ENCODE results near the gene PDCD11. TPM values are rescaled to one million over a fixed set of nuclear protein-coding genes. Genes with fewer than 3 reads are reported as not detected.
"Not testable (repeated sequence)": the region's sequence is repeated elsewhere in the genome, so short reads cannot be mapped to it uniquely, and the experiment has no call there.

The PDCD11 gene
- total and polyA plus RNA-seq, 2 donors (not counting 1 experiment from before 2014, with no cell fraction given) = 10.0 to 34.0 TPM

DNA sequence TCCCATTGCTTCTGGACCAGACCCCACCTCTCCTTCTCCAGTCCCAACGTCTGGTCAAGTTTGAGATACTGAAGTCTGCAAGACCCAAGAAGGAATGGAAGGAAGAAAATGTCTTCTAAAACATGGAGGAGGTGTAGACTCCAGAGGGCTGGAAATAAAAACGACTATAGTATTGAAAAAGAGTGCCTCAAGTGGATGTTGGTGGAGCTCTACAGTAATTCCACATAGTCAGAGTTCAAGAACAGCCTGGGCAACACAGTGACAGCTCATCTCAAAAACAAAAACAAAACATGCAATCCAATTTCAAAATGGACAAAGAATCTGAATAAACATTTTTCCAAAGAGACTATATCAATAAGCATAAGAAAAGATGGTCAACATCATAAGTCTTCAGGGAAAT, 43.1 kb upstream of the PDCD11 start:
- H3K4me1 ChIP-seq (ENCODE audit: control insufficient read depth, extremely low read depth, insufficient read depth, low read length) = no peaks in the 10 kb centered on the region
- peaks cover 14% of the 10 kb centered on the region for H3K79me2 ChIP-seq (ENCODE audit: control insufficient read depth, insufficient read depth, low read length)
- DNase-seq (ENCODE audit: low read depth in 2 of 2) = no peak
- no peak overlapping the region for H3K9ac ChIP-seq (ENCODE audit: insufficient read depth, low read length)
- H3K27me3 ChIP-seq (ENCODE audit: control insufficient read depth, insufficient read depth, low read length) = no peaks in the 10 kb centered on the region
- H3K4me2 ChIP-seq (ENCODE audit: extremely low read depth, insufficient read depth, low read length) = no peak overlapping the region
- H3K9me3 ChIP-seq (ENCODE audit: control insufficient read depth, insufficient read depth, low read depth, low read length) = no peaks in the 10 kb centered on the region
- H3K27ac ChIP-seq (ENCODE audit: insufficient read depth, low read length) = no peak overlapping the region
- no peaks in the 10 kb centered on the region for H4K20me1 ChIP-seq (ENCODE audit: control insufficient read depth, extremely low read depth, insufficient read depth, low read length)
- no peaks in the 10 kb centered on the region for H3K36me3 ChIP-seq (ENCODE audit: control insufficient read depth, insufficient read depth, low read length)
- TF ChIP-seq EZH2 (IDR thresholded peaks at IDR 0.05; ENCODE audit: low read length, missing control alignments) = no peak
- TF ChIP-seq, protein P1, sequence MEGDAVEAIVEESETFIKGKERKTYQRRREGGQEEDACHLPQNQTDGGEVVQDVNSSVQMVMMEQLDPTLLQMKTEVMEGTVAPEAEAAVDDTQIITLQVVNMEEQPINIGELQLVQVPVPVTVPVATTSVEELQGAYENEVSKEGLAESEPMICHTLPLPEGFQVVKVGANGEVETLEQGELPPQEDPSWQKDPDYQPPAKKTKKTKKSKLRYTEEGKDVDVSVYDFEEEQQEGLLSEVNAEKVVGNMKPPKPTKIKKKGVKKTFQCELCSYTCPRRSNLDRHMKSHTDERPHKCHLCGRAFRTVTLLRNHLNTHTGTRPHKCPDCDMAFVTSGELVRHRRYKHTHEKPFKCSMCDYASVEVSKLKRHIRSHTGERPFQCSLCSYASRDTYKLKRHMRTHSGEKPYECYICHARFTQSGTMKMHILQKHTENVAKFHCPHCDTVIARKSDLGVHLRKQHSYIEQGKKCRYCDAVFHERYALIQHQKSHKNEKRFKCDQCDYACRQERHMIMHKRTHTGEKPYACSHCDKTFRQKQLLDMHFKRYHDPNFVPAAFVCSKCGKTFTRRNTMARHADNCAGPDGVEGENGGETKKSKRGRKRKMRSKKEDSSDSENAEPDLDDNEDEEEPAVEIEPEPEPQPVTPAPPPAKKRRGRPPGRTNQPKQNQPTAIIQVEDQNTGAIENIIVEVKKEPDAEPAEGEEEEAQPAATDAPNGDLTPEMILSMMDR (conservative IDR thresholded peaks at IDR 0.05 in 1 of 2, IDR thresholded peaks at IDR 0.05 in 1 of 2; ENCODE audit: low read depth in 1 of 2, low read length in 2 of 2) = no peak
- H3K4me3 ChIP-seq (replicated peaks in 1 of 4; ENCODE audit: control extremely low read depth in 1 of 4, insufficient read depth in 1 of 4, low read depth in 3 of 4, low read length in 4 of 4) = no peak overlapping the region
- no peak overlapping the region for H2AFZ ChIP-seq (ENCODE audit: low read length)

DNA sequence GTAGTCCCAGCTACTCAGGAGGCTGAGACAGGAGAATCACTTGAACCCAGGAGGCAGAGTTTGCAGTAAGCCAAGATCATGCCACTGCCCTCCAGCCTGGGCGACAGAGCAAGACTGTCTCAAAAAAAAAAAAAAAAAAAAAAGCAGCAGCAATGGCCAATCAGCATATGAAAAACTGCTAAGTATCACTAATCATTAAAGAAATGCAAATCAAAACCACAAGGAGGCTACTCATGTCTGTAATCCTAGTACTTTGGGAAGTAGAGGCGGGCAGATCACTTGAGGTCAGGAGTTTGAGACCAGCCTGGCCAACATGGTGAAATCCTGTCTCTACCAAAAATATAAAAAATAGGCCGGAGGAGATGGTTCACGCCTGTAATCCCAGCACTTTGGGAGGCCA, 41.9 kb upstream of the PDCD11 start:
- H3K9me3 ChIP-seq (ENCODE audit: control insufficient read depth, insufficient read depth, low read depth, low read length); H3K4me1 ChIP-seq (ENCODE audit: control insufficient read depth, extremely low read depth, insufficient read depth, low read length); DNase-seq (ENCODE audit: low read depth in 2 of 2); H3K27me3 ChIP-seq (ENCODE audit: control insufficient read depth, insufficient read depth, low read length); H3K9ac ChIP-seq (ENCODE audit: insufficient read depth, low read length); H3K4me3 ChIP-seq (replicated peaks in 1 of 4; ENCODE audit: control extremely low read depth in 1 of 4, insufficient read depth in 1 of 4, low read depth in 3 of 4, low read length in 4 of 4); H2AFZ ChIP-seq (ENCODE audit: low read length); H3K27ac ChIP-seq (ENCODE audit: insufficient read depth, low read length); H3K4me2 ChIP-seq (ENCODE audit: extremely low read depth, insufficient read depth, low read length); H4K20me1 ChIP-seq (ENCODE audit: control insufficient read depth, extremely low read depth, insufficient read depth, low read length); H3K36me3 ChIP-seq (ENCODE audit: control insufficient read depth, insufficient read depth, low read length); H3K79me2 ChIP-seq (ENCODE audit: control insufficient read depth, insufficient read depth, low read length): not testable (repeated sequence)

DNA sequence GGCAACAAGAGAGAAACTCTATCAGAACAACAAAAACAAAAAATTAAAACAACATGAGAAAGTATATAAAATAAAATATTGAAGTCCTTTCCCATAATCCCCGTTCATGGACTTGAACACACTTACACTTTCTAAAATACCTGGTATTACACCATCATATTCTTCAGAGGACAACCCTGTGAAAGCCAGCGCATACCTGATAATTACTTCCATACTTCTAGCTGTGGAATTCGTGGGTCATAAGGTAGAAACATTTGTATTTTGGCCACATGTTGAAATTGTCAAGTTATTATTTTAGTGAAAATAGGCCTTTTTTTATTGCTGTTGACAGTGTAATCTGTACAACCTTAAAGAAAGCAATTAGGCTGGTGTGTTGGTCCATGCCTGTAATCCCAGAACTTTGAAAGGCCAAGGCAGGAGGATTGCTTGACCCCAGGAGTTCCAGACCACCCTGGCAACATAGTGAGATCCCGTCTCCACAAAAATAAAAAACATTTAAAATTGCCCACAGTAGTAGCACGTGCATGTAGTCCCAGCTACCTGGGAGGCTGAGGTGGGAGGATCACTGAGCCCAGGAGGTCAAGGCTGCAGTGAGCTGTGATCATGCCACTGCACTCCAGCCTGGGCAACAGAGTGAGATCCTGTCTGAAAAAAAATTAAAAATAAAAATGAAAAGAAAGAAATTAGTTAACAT, 40.4 kb upstream of the PDCD11 start:
- Histone ChIP-seq H2AFZ (ENCODE audit: low read length) (no peak overlapping the region), H3K9ac (ENCODE audit: insufficient read depth, low read length) (no peak overlapping the region), H3K36me3 (ENCODE audit: control insufficient read depth, insufficient read depth, low read length) (no peaks in the 10 kb centered on the region), H4K20me1 (ENCODE audit: control insufficient read depth, extremely low read depth, insufficient read depth, low read length) (no peaks in the 10 kb centered on the region), H3K4me2 (ENCODE audit: extremely low read depth, insufficient read depth, low read length) (no peak overlapping the region), H3K4me3 (replicated peaks in 1 of 4; ENCODE audit: control extremely low read depth in 1 of 4, insufficient read depth in 1 of 4, low read depth in 3 of 4, low read length in 4 of 4) (no peak overlapping the region), H3K27ac (ENCODE audit: insufficient read depth, low read length) (no peak overlapping the region), H3K9me3 (ENCODE audit: control insufficient read depth, insufficient read depth, low read depth, low read length) (no peaks in the 10 kb centered on the region), H3K79me2 (ENCODE audit: control insufficient read depth, insufficient read depth, low read length) (no peaks in the 10 kb centered on the region), H3K27me3 (ENCODE audit: control insufficient read depth, insufficient read depth, low read length) (no peaks in the 10 kb centered on the region), H3K4me1 (ENCODE audit: control insufficient read depth, extremely low read depth, insufficient read depth, low read length) (no peaks in the 10 kb centered on the region)
- DNase-seq (ENCODE audit: low read depth in 2 of 2) = no peak
- TF ChIP-seq, protein P1 (conservative IDR thresholded peaks at IDR 0.05 in 1 of 2, IDR thresholded peaks at IDR 0.05 in 1 of 2; ENCODE audit: low read depth in 1 of 2, low read length in 2 of 2) = no peak
- TF ChIP-seq EZH2 (IDR thresholded peaks at IDR 0.05; ENCODE audit: low read length, missing control alignments) = no peak

DNA sequence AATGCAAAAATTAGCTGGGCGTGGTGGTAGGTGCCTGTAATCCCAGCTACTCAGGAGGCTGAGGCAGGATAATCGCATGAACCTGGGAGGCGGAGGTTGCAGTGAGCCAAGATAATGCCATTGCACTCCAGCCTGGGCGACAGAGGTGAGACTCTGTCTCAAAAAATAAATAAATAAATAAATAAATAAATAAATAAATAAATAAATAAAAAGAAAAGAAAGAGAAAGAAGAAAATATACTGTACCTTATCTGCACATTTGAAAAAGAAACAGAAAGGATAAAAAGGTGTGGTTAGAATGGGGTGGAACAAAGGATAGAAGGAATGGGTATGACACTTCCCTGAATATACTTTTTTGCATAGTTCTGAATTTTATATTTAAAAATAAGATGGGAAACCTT, 36.9 kb upstream of the PDCD11 start:
- not testable (repeated sequence) for H3K9ac ChIP-seq (ENCODE audit: insufficient read depth, low read length); H3K27me3 ChIP-seq (ENCODE audit: control insufficient read depth, insufficient read depth, low read length); H3K4me2 ChIP-seq (ENCODE audit: extremely low read depth, insufficient read depth, low read length); H3K79me2 ChIP-seq (ENCODE audit: control insufficient read depth, insufficient read depth, low read length); DNase-seq (ENCODE audit: low read depth in 2 of 2); H3K36me3 ChIP-seq (ENCODE audit: control insufficient read depth, insufficient read depth, low read length); H4K20me1 ChIP-seq (ENCODE audit: control insufficient read depth, extremely low read depth, insufficient read depth, low read length); H2AFZ ChIP-seq (ENCODE audit: low read length); H3K4me3 ChIP-seq (replicated peaks in 1 of 4; ENCODE audit: control extremely low read depth in 1 of 4, insufficient read depth in 1 of 4, low read depth in 3 of 4, low read length in 4 of 4); H3K9me3 ChIP-seq (ENCODE audit: control insufficient read depth, insufficient read depth, low read depth, low read length); H3K4me1 ChIP-seq (ENCODE audit: control insufficient read depth, extremely low read depth, insufficient read depth, low read length); H3K27ac ChIP-seq (ENCODE audit: insufficient read depth, low read length)

DNA sequence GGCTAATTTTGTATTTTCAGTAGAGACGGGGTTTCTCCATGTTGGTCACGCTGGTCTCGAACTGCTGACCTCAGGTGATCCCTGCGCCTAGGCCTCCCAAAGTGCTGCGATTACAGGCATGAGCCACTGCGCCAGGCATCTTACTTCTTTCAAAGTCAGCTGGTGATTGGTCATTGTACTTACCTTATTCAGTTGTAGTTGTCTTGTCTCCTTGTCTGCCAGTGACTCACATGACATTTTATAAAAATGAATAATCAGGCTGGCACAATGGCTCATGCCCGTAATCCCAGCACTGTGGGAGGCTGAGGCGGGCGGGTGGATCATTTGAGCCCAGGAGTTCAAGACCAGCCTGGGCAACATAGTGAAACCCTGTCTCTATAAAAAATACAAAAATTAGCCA, 35.6 kb upstream of the PDCD11 start:
- not testable (repeated sequence) for H2AFZ ChIP-seq (ENCODE audit: low read length); H3K9ac ChIP-seq (ENCODE audit: insufficient read depth, low read length); DNase-seq (ENCODE audit: low read depth in 2 of 2); H3K4me1 ChIP-seq (ENCODE audit: control insufficient read depth, extremely low read depth, insufficient read depth, low read length); H3K79me2 ChIP-seq (ENCODE audit: control insufficient read depth, insufficient read depth, low read length); H3K9me3 ChIP-seq (ENCODE audit: control insufficient read depth, insufficient read depth, low read depth, low read length); H3K4me2 ChIP-seq (ENCODE audit: extremely low read depth, insufficient read depth, low read length); H3K27me3 ChIP-seq (ENCODE audit: control insufficient read depth, insufficient read depth, low read length); H3K27ac ChIP-seq (ENCODE audit: insufficient read depth, low read length); H3K36me3 ChIP-seq (ENCODE audit: control insufficient read depth, insufficient read depth, low read length); H4K20me1 ChIP-seq (ENCODE audit: control insufficient read depth, extremely low read depth, insufficient read depth, low read length); H3K4me3 ChIP-seq (replicated peaks in 1 of 4; ENCODE audit: control extremely low read depth in 1 of 4, insufficient read depth in 1 of 4, low read depth in 3 of 4, low read length in 4 of 4)
